GM21423 (cell line): ENCODE results near the gene UBE2L3.
A peak's percentile ranks its signal among the peaks of the same experiment; 100 is the strongest.
"Not testable (repeated sequence)": the region's sequence is repeated elsewhere in the genome, so short reads cannot be mapped to it uniquely, and the experiment has no call there.

Experiments
- ATAC-seq: cut with Tn5 transposase; IDR thresholded peaks from one replicate; pipeline ENCODE4 v1.9.1; 2021; ENCODE audit warnings: mild to moderate bottlenecking, moderate library complexity; ENCODE audit not compliant: unreplicated experiment

The UBE2L3 gene

DNA sequence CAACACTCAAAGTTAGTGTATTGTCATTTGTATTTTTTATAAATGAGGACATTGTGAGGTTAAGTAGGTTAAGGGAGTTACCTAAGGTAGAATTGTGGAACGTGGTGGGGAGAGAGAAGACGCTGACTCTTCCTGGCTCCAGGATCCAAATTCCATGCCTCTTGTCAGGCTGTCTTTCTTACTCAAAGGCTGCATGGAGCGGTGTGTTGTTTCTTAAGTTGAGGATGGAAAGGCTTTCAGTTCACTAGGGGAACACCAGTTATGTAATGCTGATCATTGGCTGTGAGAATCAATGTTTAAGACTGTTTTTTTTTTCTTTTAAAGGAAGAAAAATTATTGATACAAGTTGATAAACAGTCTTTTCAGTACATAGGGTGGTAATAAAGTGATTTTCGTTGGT, 2.9 kb downstream of the UBE2L3 start:
- ATAC-seq: no peak

DNA sequence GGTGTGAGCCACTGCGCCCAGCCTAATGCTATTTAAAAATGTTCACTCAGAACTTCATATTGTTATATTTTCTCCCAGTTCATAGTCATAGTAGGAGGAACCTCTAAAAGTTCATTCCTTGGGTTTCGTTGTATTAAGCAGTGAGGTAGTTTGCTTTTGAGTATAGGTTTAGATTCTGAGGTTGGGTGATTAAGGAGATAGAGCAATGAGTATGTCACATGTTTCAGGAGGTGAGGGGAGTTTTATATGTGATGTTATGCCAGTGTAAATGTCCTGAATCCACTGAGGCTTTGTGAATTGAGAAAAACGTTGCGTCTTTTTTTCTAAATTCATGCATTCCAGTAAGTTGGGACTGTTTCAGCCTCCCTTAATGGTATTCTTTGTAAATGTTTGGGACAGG, 4.2 kb downstream of the UBE2L3 start:
- no peak for ATAC-seq

GRCh38 chr22:21573293-21573734, 5.8 kb downstream of the UBE2L3 start:
- no peak for ATAC-seq

DNA sequence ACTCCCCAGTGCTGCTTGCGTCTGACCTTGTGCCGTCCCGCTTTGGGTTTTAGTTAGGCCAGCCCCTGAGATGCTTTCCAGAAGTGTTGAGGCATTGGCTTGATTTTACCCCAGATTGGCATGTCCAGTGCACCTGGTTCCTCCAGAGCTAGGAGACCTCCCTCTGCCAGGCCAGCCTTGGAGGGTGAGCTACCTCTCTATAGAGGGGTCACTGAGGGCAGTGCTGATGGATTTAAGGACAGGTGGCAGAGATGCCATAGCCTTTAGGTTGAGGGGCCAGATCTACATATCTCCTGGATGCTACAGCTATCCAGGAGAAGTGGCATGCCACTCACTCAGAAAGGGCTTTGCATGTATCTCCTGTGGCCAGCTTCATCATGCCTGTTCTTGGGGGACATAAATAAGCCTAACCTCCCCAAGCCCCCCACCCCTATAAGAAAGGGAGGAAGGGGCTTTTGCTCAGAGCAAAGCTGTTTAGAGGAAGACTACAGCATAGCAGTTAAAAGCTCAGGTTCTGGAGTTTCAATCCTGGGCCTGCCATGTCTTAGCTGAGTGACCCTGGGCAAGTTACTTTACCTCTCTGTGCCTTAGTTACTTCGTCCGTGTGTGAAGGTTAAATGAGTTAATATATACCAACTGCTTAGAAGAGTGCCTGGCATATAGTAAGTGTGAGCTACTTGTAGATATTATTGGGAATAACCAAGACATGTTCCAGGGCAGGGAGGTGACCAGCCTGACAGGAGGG, 6.4 kb downstream of the UBE2L3 start:
- ATAC-seq: no peak

GRCh38 chr22:21579474-21579851, 11.9 kb downstream of the UBE2L3 start:
- no peak for ATAC-seq

- ATAC-seq: not testable (repeated sequence)
These were observed 13.1 kb downstream of the UBE2L3 start for GRCh38 chr22:21580623-21581007.

- not testable (repeated sequence) for ATAC-seq
These were observed 13.6 kb downstream of the UBE2L3 start for GRCh38 chr22:21581009-21581713.

GRCh38 chr22:21582801-21583740, 15.6 kb downstream of the UBE2L3 start:
- ATAC-seq: no peak

DNA sequence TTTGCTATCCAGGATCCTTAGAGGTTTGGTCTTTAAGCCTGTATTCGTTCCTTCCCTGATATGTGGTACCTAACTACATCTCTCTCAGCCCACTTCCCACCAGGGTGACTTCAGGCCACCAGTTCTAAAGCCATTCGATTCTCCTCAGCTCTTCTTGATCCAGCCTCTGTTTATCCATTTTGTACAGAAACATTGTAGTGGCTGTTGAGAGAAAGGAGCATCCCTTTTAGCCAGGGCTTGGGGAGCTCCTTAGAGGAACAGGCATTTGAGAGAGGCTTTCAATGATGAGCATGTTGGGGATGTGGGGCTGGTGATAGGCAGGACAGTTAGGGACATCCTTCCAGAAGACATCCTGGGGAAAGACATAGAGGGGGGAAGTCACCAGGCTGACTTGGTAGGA, 17.9 kb downstream of the UBE2L3 start:
- ATAC-seq: no peak

GRCh38 chr22:21587803-21588611, 20.5 kb downstream of the UBE2L3 start:
- ATAC-seq: peak; percentile 73

DNA sequence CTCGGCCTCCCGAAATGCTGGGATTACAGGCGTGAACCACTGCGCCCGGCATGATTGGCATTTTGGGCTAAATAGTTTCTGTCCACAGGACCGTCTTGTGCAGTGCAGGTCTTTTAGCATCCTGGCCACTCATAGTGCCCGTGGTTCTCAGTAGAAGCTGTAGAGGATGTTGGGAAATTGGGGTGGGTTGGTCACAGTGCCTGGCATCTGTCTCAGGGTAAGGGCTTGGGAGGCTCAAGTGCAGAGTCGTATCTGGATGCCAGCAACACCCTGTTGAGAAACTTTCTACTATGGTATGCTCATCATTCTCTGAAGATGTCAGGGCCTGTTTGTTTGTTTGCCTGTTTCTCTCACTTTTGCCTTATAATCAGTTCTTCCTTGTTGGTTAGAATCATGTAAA, 21.9 kb downstream of the UBE2L3 start:
- no peak for ATAC-seq

GRCh38 chr22:21590809-21591641, 23.5 kb downstream of the UBE2L3 start:
- no peak for ATAC-seq

- ATAC-seq: no peak
These were observed 24.2 kb downstream of the UBE2L3 start for GRCh38 chr22:21591695-21592094.

DNA sequence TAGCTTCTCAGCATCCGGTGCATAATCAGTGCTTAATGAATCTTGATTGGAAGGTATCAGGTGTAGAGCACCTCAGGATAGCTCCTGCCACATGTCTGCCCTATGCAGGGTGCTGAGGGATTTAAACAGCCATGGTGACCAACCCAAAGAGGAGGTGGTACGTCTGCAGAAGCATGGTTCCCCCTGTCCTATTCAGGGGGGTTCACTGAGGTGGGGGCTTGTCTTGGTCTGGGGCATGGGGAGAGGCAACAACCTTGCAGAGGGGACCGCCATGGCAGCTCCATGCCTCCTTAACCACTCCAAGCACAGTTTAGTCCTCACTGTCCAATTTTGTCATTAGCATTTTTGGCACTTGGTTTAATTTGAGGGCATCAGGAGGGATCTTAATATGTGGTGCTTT, 24.9 kb downstream of the UBE2L3 start:
- ATAC-seq: no peak

DNA sequence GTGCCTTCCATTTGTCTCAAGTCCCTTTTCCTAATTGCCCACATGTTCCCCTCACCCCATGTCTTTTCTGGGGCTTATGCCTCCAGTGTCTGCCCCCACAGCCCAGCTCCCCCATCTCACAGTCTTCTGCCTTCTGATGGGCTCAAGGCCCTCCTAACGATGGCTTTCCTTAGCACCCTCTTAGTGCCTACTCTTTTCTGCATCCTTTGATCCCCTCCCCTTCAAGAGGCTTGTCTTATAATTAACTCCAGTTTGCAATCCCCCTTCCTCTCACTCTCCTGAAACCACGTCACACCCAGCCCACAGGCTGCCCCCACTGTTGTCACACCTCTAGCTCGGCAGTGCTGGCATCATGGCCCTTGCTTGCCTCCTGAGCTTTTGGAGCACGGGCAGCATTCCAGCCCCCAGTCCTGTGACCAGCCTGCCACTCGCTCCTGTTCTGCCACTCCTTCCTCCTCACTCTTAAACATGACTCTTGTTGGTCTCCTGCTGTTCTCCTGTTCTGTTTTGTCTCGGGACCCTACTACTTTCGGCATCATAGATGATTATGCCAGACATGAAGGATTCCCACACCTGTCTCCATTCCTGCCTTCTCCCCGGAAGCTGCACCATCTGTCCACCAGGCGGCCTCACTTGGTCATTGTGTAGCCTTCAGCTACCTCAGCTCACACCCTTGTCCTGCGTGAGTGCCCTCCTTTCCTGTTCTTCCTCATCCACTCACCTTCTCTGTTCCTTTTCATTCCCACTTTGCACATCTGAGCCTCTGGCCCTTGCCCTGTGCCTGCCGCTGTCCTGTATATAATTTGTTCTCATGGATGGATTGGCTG, 26.1 kb downstream of the UBE2L3 start:
- ATAC-seq: no peak

DNA sequence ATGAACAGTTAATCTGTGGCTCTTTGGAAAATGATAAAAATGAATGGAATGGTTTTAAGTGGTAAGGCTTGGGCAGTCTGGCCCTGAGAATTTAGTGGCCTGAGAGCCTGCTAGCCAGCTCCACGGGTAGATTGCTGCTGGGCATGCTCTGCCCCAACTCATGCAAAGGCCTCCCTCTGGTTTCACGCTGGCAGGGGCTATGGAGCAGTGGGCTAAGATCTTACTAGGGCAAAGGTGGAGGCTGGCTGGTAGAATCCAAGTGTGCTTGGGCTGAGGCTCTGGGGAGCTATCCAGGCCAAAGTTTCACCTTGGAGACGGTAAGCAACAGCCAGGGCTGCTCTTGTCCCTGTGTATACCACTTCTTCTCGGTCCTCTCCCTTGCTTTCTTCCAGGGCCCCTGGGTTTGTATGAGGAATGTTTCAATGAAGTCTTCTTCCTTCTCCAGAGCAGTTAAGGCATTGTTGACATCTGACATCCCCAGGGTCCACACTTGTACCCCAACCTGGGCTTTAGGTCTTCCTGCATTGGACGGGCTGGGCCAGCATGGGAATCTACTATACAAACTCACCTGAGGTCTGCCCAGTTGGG, 27.4 kb downstream of the UBE2L3 start:
- ATAC-seq: no peak

GRCh38 chr22:21596356-21597135, 29.0 kb downstream of the UBE2L3 start:
- ATAC-seq: not testable (repeated sequence)

DNA sequence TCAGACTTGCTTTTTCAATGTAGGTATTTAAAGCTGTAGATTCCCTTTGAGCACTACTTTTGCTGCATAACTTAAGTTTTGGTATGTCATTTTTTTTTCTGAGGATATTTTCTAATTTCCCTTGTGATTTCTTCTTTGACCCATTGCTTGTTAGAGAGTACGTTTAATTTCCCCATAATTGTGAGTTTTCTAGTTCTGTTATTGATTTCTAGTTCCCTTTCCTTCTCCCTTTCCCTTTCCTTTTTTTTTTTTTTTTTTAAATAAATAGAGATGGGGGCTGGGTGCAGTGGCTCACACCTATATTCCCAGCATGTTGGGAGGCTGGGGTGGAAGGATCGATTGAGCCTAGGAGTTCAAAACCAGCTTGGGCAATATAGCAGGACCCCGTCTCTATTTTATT, 30.8 kb downstream of the UBE2L3 start:
- ATAC-seq: no peak
